Activated naive CD4-positive, alpha-beta T cell treated with anti-CD3 and anti-CD28 coated beads, Interleukin-2, amount 50 U/mL, for 72 hours (primary cell): ENCODE data around the gene LPIN3. TPM values are rescaled to one million over a fixed set of nuclear protein-coding genes. Genes with fewer than 3 reads are reported as not detected.

ENCODE experiments used
- ATAC-seq, 2 donors: fragments of 150-1000 bp; cut with Tn5 transposase; 2 replicates each; pipeline ENCODE4 v1.10.0; 2021; ENCODE audit warnings: mild to moderate bottlenecking in 2 of 2, moderate library complexity in 2 of 2
- DNase-seq, 2 donors: peaks; one replicate each; pipeline ENCODE4 v3.0.0; 2021 to 2022; ENCODE audit warnings: low spot score in 2 of 2
- H3K27ac Mint-ChIP-seq, 2 donors: one replicate each; pipeline ENCODE4 v1.8.0; 2022; ENCODE audit warnings: mild to moderate bottlenecking in 2 of 2, mixed read lengths in 2 of 2
- H3K36me3 Mint-ChIP-seq, 2 donors: one replicate each; pipeline ENCODE4 v1.8.0; 2022; ENCODE audit warnings: mixed read lengths in 2 of 2
- H3K9me3 Mint-ChIP-seq, 2 donors: one replicate each; pipeline ENCODE4 v1.8.0; 2022; ENCODE audit warnings: mixed read lengths in 2 of 2
- total RNA-seq, 2 donors: library from RNA; stranded (reverse); gene quantifications; one replicate each; pipeline ENCODE4 v1.2.3, GENCODE V29; 2022

Gene LPIN3
- total RNA-seq, 2 donors from 2014 or later = 4.4 to 5.1 TPM

- peak; percentile 59 to 67 for DNase-seq
- Mint-ChIP-seq H3K9me3 (no peaks in the 10 kb centered on the region), H3K27ac (peak overlapping the region; percentile 88 to 96), H3K36me3 (peaks cover 0 to 4% of the 10 kb centered on the region in 2 donors)
- peak; percentile 74 to 75 for ATAC-seq
These were observed 23.7 kb upstream of the LPIN3 start for GRCh38 chr20:41316602-41317545.

- H3K9me3 Mint-ChIP-seq = no peaks in the 10 kb centered on the region
- peaks cover 0 to 4% of the 10 kb centered on the region in 2 donors for H3K36me3 Mint-ChIP-seq
- ATAC-seq = peak; percentile 90 to 98
- H3K27ac Mint-ChIP-seq = peak within 1 kb of the TSS; percentile 88 to 96
- DNase-seq = peak; percentile 92 to 98
These were observed 22.9 kb upstream of the LPIN3 start, which contains the start of gene ZHX3 for GRCh38 chr20:41317546-41318270. Gene ZHX3 (minus strand): TSS chr20:41317731. CDS start chr20:41204916, 112,815 bp downstream.

- peak overlapping the region; percentile 61 to 80 for H3K27ac Mint-ChIP-seq
- H3K36me3 Mint-ChIP-seq = peaks cover 0 to 4% of the 10 kb centered on the region in 2 donors
- H3K9me3 Mint-ChIP-seq = no peaks in the 10 kb centered on the region
- no peak for ATAC-seq
- DNase-seq = no peak
These were observed 22.4 kb upstream of the LPIN3 start for GRCh38 chr20:41318271-41318649.

GRCh38 chr20:41320441-41320840 is 20.2 kb upstream of the LPIN3 start:
- ATAC-seq (no peak), DNase-seq (no peak)
- H3K9me3 Mint-ChIP-seq = no peaks in the 10 kb centered on the region
- peaks cover 0 to 4% of the 10 kb centered on the region in 2 donors for H3K36me3 Mint-ChIP-seq
- no peak overlapping the region for H3K27ac Mint-ChIP-seq

GRCh38 chr20:41320976-41321375 is 19.6 kb upstream of the LPIN3 start:
- Mint-ChIP-seq H3K27ac (no peak overlapping the region), H3K36me3 (peaks cover 0 to 4% of the 10 kb centered on the region in 2 donors)

GRCh38 chr20:41327178-41327577 is 13.4 kb upstream of the LPIN3 start:
- no peak for ATAC-seq
- Mint-ChIP-seq H3K36me3 (no peaks in the 10 kb centered on the region), H3K27ac (no peak overlapping the region), H3K9me3 (no peaks in the 10 kb centered on the region)
- no peak for DNase-seq

More at GRCh38 chr20:41320976-41321375, 19.6 kb upstream of the LPIN3 start:
- ATAC-seq (no peak), DNase-seq (no peak)
- H3K9me3 Mint-ChIP-seq = no peaks in the 10 kb centered on the region

GRCh38 chr20:41329435-41330342 is 10.9 kb upstream of the LPIN3 start:
- Mint-ChIP-seq H3K27ac (peak overlapping the region; percentile 66 to 94), H3K36me3 (no peaks in the 10 kb centered on the region)
- peak; percentile 100 for ATAC-seq

GRCh38 chr20:41330343-41330720 is 10.3 kb upstream of the LPIN3 start:
- H3K36me3 Mint-ChIP-seq = no peaks in the 10 kb centered on the region
- no peak for ATAC-seq
- H3K27ac Mint-ChIP-seq = peak overlapping the region in 1 of 2 donors; percentile 66
- no peak for DNase-seq
- H3K9me3 Mint-ChIP-seq = no peaks in the 10 kb centered on the region

More at GRCh38 chr20:41329435-41330342, 10.9 kb upstream of the LPIN3 start:
- DNase-seq = peak; percentile 51 to 75
- H3K9me3 Mint-ChIP-seq = no peaks in the 10 kb centered on the region

GRCh38 chr20:41330941-41331340 is 9.7 kb upstream of the LPIN3 start:
- no peaks in the 10 kb centered on the region for H3K36me3 Mint-ChIP-seq

GRCh38 chr20:41331731-41332130 is 8.9 kb upstream of the LPIN3 start:
- H3K27ac Mint-ChIP-seq = no peak overlapping the region
- ATAC-seq = no peak
- H3K36me3 Mint-ChIP-seq = no peaks in the 10 kb centered on the region
- no peaks in the 10 kb centered on the region for H3K9me3 Mint-ChIP-seq
- no peak for DNase-seq

More at GRCh38 chr20:41330941-41331340, 9.7 kb upstream of the LPIN3 start:
- Mint-ChIP-seq H3K9me3 (no peaks in the 10 kb centered on the region), H3K27ac (no peak overlapping the region)
- no peak for DNase-seq
- no peak for ATAC-seq

GRCh38 chr20:41334036-41334435 is 6.6 kb upstream of the LPIN3 start:
- ATAC-seq = no peak
- H3K36me3 Mint-ChIP-seq = no peaks in the 10 kb centered on the region

GRCh38 chr20:41334443-41335421 is 5.9 kb upstream of the LPIN3 start:
- no peak overlapping the region for H3K27ac Mint-ChIP-seq
- no peaks in the 10 kb centered on the region for H3K9me3 Mint-ChIP-seq
- DNase-seq = no peak
- no peaks in the 10 kb centered on the region for H3K36me3 Mint-ChIP-seq
- ATAC-seq = no peak

More at GRCh38 chr20:41334036-41334435, 6.6 kb upstream of the LPIN3 start:
- Mint-ChIP-seq H3K9me3 (no peaks in the 10 kb centered on the region), H3K27ac (no peak overlapping the region)
- no peak for DNase-seq

- ATAC-seq (no peak), DNase-seq (no peak)
- Mint-ChIP-seq H3K27ac (no peak overlapping the region), H3K9me3 (no peaks in the 10 kb centered on the region), H3K36me3 (no peaks in the 10 kb centered on the region)
These were observed 5.0 kb upstream of the LPIN3 start for GRCh38 chr20:41335591-41335990.

GRCh38 chr20:41336711-41337492 is 3.7 kb upstream of the LPIN3 start:
- H3K9me3 Mint-ChIP-seq = no peaks in the 10 kb centered on the region
- ATAC-seq (no peak), DNase-seq (no peak)
- H3K36me3 Mint-ChIP-seq = no peaks in the 10 kb centered on the region
- no peak overlapping the region for H3K27ac Mint-ChIP-seq

GRCh38 chr20:41339957-41340326 is 679 bp upstream of the LPIN3 start:
- Mint-ChIP-seq H3K27ac (peak overlapping the region; percentile 21 to 88), H3K9me3 (no peaks in the 10 kb centered on the region), H3K36me3 (no peaks in the 10 kb centered on the region)
- ATAC-seq (peak; percentile 84 to 87), DNase-seq (peak; percentile 80 to 94)
